Endothelial cell of umbilical vein (primary cell): Measurements from ENCODE around the gene TES. TPM values are rescaled to one million over a fixed set of nuclear protein-coding genes. Genes with fewer than 3 reads are reported as not detected.
A peak's percentile ranks its signal among the peaks of the same experiment; 100 is the strongest.

Source experiments
- BruUV-seq: library from RNA; stranded (reverse); fragments of 400-500 nt; replicated peaks from 2 replicates; lab custom pipeline; 2021; lab: Mats Ljungman, UMichigan
- CTCF ChIA-PET: fragments of 300-600, 350-600 bp; sonication (Branson Sonifier 250); formaldehyde crosslinking; loops from one replicate; lab custom pipeline; 2021; ENCODE audit warnings: antibody characterized with exemption, inconsistent platforms; lab: Charles Lee
- POLR2A ChIA-PET: fragments of 300-600, 350-600 bp; sonication (Branson Sonifier 250); formaldehyde crosslinking; loops from one replicate; lab custom pipeline; 2021; ENCODE audit warnings: antibody characterized with exemption, inconsistent platforms; lab: Charles Lee
- DNase-seq: peaks from one replicate; pipeline ENCODE4 v3.0.0-alpha.2; 2011; ENCODE audit warnings: low read depth, low spot score
- FAIRE-seq: peaks from 2 replicates; lab custom pipeline; 2011; peaks lifted over from hg19 to GRCh38; lab: Jason Lieb, UNC
- H2AFZ ChIP-seq: 2 replicates; pipeline ENCODE4 v1.6.0; 2012; ENCODE audit warnings: low read depth, low read length, control low read depth, inconsistent platforms
- H3K27ac ChIP-seq: 2 replicates; pipeline ENCODE4 v1.5.1; 2011; ENCODE audit warnings: low read depth, mild to moderate bottlenecking, control low read depth, low read length, moderate library complexity; ENCODE audit not compliant: insufficient read depth
- H3K27me3 ChIP-seq, 2 experiments: 2 replicates each; pipeline versions ENCODE4 v1.6.0 to v1.6.1; 2011; ENCODE audit warnings: low read length in 2 of 2, mixed read lengths in 1 of 2; ENCODE audit not compliant: control insufficient read depth in 2 of 2, insufficient read depth in 2 of 2
- H3K36me3 ChIP-seq, 2 experiments: 2 replicates in 1 of 2; 3 replicates in 1 of 2; pipeline ENCODE4 v1.5.1; 2011; ENCODE audit warnings: low read length in 2 of 2, mild to moderate bottlenecking in 1 of 2, moderate library complexity in 1 of 2; ENCODE audit not compliant: control insufficient read depth in 2 of 2, insufficient read depth in 2 of 2; ENCODE audit errors: extremely low read depth in 1 of 2
- H3K4me1 ChIP-seq: 3 replicates; pipeline ENCODE4 v1.5.1; 2011; ENCODE audit warnings: mild to moderate bottlenecking, low read length; ENCODE audit not compliant: control insufficient read depth, insufficient read depth; ENCODE audit errors: extremely low read depth
- H3K4me2 ChIP-seq: 2 replicates; pipeline ENCODE4 v1.6.1; 2011; ENCODE audit warnings: low read length, control low read depth, mixed read lengths; ENCODE audit not compliant: insufficient read depth
- H3K4me3 ChIP-seq, 3 experiments: fragments of 200-600 bp in 1 of 3; sonication (generic), shearing (Covaris generic) in 1 of 3; replicated peaks in 1 of 3; 2 replicates each; pipeline ENCODE4 v1.5.1; 2011 to 2016; ENCODE audit warnings: control low read depth in 3 of 3, low read length in 3 of 3, mild to moderate bottlenecking in 2 of 3, inconsistent platforms in 1 of 3, low read depth in 1 of 3, moderate library complexity in 1 of 3; ENCODE audit not compliant: insufficient read depth in 1 of 3
- H3K79me2 ChIP-seq: 2 replicates; pipeline ENCODE4 v1.6.0; 2012; ENCODE audit warnings: low read length, inconsistent platforms; ENCODE audit not compliant: control insufficient read depth, insufficient read depth
- H3K9ac ChIP-seq: replicated peaks from 2 replicates; pipeline ENCODE3; 2011; ENCODE audit warnings: low read length, control low read depth; ENCODE audit not compliant: insufficient read depth; ENCODE audit errors: extremely low read depth
- H3K9me1 ChIP-seq: replicated peaks from 3 replicates; pipeline ENCODE4 v1.6.0; 2011; ENCODE audit warnings: mild to moderate bottlenecking, low read length; ENCODE audit not compliant: control insufficient read depth, insufficient read depth; ENCODE audit errors: extremely low read depth
- H3K9me3 ChIP-seq: replicated peaks from 2 replicates; pipeline ENCODE4 v1.5.1; 2012; ENCODE audit warnings: low read length, inconsistent platforms; ENCODE audit not compliant: control insufficient read depth, insufficient read depth
- H4K20me1 ChIP-seq: replicated peaks from 2 replicates; pipeline ENCODE3; 2011; ENCODE audit warnings: mild to moderate bottlenecking, low read length; ENCODE audit not compliant: control insufficient read depth, insufficient read depth; ENCODE audit errors: extremely low read depth
- CTCF ChIP-seq, 2 donors: IDR thresholded peaks; 1 replicate in 1 of 2; 2 replicates in 1 of 2; pipeline ENCODE4 v1.5.1; 2011; ENCODE audit warnings: low read length in 2 of 2, mild to moderate bottlenecking in 2 of 2, moderate library complexity in 2 of 2, control low read depth in 1 of 2, inconsistent platforms in 1 of 2, low read depth in 1 of 2; ENCODE audit not compliant: insufficient read depth in 1 of 2; ENCODE audit errors: extremely low read depth in 1 of 2
- EZH2 ChIP-seq: IDR thresholded peaks from 2 replicates; pipeline ENCODE4 v1.6.1; 2012; ENCODE audit warnings: borderline replicate concordance, low read depth, mild to moderate bottlenecking, moderate library complexity, low read length, inconsistent platforms; ENCODE audit not compliant: severe bottlenecking
- FOS ChIP-seq: IDR thresholded peaks from 2 replicates; pipeline ENCODE4 v1.6.1; 2011; ENCODE audit warnings: mild to moderate bottlenecking, low read length, moderate library complexity, borderline replicate concordance; ENCODE audit not compliant: insufficient read depth
- GATA2 ChIP-seq: IDR thresholded peaks from 2 replicates; pipeline ENCODE4 v1.7.0; 2011; ENCODE audit warnings: low read depth, mild to moderate bottlenecking, moderate library complexity, mixed read lengths, low read length; ENCODE audit not compliant: insufficient read length, insufficient read depth
- JUN ChIP-seq: IDR thresholded peaks from 2 replicates; pipeline ENCODE4 v1.6.1; 2011; ENCODE audit warnings: borderline replicate concordance, low read depth; ENCODE audit not compliant: insufficient read length, insufficient read depth
- MAX ChIP-seq: IDR thresholded peaks from 2 replicates; pipeline ENCODE4 v1.6.1; 2011; ENCODE audit not compliant: insufficient read depth, insufficient read length
- MYC ChIP-seq: IDR thresholded peaks from one replicate; pipeline ENCODE4 v1.6.1; 2011; ENCODE audit warnings: mild to moderate bottlenecking, low read depth, low read length
- POLR2A ChIP-seq: IDR thresholded peaks from 2 replicates; pipeline ENCODE4 v1.6.1; 2012; ENCODE audit warnings: low read depth, mild to moderate bottlenecking, control low read depth, low read length
- POLR2AphosphoS5 ChIP-seq: IDR thresholded peaks from 2 replicates; pipeline ENCODE4 v1.6.1; 2012; ENCODE audit warnings: low read depth, mild to moderate bottlenecking, control low read depth, low read length, moderate library complexity; ENCODE audit not compliant: insufficient read depth
- dilution Hi-C: fragments of 300-500 bp; cut with MboI; formaldehyde crosslinking; loops from one replicate; pipeline ENCODE4 v1.15.0; 2019; ENCODE audit warnings: low sequenced_read_pairs; ENCODE audit not compliant: extremely low pct_ligation_motif_present
- intact Hi-C: fragments of 100-400 bp; cut with micrococcal nuclease; formaldehyde crosslinking; loops from one replicate; pipeline ENCODE4 v1.10.0; 2022
- polyA plus RNA-seq, 4 experiments: library from polyadenylated mRNA; depleted of rRNA in 3 of 4; stranded (reverse) in 3 of 4; unstranded in 1 of 4; fragments of >200 nt; gene quantifications; 2 replicates each; pipeline versions ENCODE4 v1.2.1 to v1.2.3, GENCODE V29; 2011 to 2012; ENCODE audit warnings: missing spikeins in 1 of 4
- total RNA-seq: library from RNA; stranded (reverse); gene quantifications from 2 replicates; pipeline ENCODE4 v1.2.3, GENCODE V29; 2021

Gene TES
- total and polyA plus RNA-seq, 2 donors (not counting 3 experiments of a cell fraction or from before 2014, with no cell fraction given) = 35.3 to 50.5 TPM

- dilution Hi-C loops (no loop called here), intact Hi-C loops (no loop called here)
- no TSS peak for BruUV-seq
- Histone ChIP-seq H3K4me3 (no peak overlapping the region), H3K79me2 (no peaks in the 10 kb centered on the region), H3K27me3 (no peaks in the 10 kb centered on the region), H2AFZ (no peak overlapping the region), H3K9me1 (no peaks in the 10 kb centered on the region), H4K20me1 (no peaks in the 10 kb centered on the region), H3K36me3 (no peaks in the 10 kb centered on the region), H3K4me1 (no peaks in the 10 kb centered on the region), H3K4me2 (no peak overlapping the region), H3K9ac (no peak overlapping the region), H3K9me3 (no peaks in the 10 kb centered on the region), H3K27ac (no peak overlapping the region)
- DNase-seq (peak; percentile 8), FAIRE-seq (no peak)
- ChIA-PET CTCF (interaction anchor here (0.8 to 3.4 kb wide), 3 partner anchors 15 to 394 kb away, joined by 3 to 17 read pairs (median 3); no protein-coding TSS in a partner anchor), POLR2A (no interaction called here)
- TF ChIP-seq FOS = peak; percentile 43
- no peak for TF ChIP-seq MAX
- peak; percentile 28 for TF ChIP-seq JUN
Observed at GRCh38 chr7:116195451-116195850, 14.9 kb upstream of the TES start.

DNA sequence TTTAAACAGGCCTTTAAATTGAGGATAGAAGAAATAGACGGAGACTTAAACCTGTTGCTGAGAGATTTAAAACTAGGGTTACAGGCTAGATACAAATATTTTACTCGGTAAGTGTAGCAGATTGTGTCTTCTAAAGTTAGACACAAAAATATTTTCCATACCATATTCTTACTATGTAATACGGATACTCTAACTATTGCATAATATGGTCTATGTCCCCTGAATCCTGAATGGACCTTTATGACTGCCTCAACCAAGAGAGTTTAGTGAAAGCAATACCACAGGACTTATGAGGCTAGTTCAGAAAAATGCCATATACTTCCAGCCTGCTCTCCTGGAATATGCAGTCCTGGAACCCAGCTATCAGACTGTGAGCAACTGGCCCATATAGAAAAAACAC, 13.4 kb upstream of the TES start:
- POLR2A ChIA-PET = no interaction called here

More for the DNA sequence above, 13.4 kb upstream of the TES start:
- intact Hi-C loops = no loop called here
- no peak for FAIRE-seq
- no peak overlapping the region for H3K9ac ChIP-seq
- DNase-seq = no peak
- no peaks in the 10 kb centered on the region for H3K4me1 ChIP-seq
- no peaks in the 10 kb centered on the region for H3K36me3 ChIP-seq
- BruUV-seq = no TSS peak
- no peak overlapping the region for H3K4me2 ChIP-seq
- no peaks in the 10 kb centered on the region for H3K27me3 ChIP-seq
- dilution Hi-C loops = no loop called here
- no peaks in the 10 kb centered on the region for H3K9me1 ChIP-seq
- no peak for TF ChIP-seq MYC
- no peak for TF ChIP-seq FOS
- TF ChIP-seq POLR2AphosphoS5 = no peak
- TF ChIP-seq CTCF (IDR thresholded peaks at IDR 0.05; ENCODE audit: extremely low read depth in 1 of 2, insufficient read depth in 1 of 2, low read depth in 1 of 2, low read length in 2 of 2) = no peak
- TF ChIP-seq POLR2A = no peak
- no peak for TF ChIP-seq EZH2
- no peak for TF ChIP-seq JUN
- TF ChIP-seq MAX = no peak
- no peak for TF ChIP-seq GATA2
- no peak overlapping the region for H2AFZ ChIP-seq
- no peak overlapping the region for H3K27ac ChIP-seq
- H3K79me2 ChIP-seq = no peaks in the 10 kb centered on the region
- no peaks in the 10 kb centered on the region for H4K20me1 ChIP-seq
- no peak overlapping the region for H3K4me3 ChIP-seq
- no peaks in the 10 kb centered on the region for H3K9me3 ChIP-seq
- CTCF ChIA-PET = interaction anchor here (1.0 to 2.5 kb wide), 4 partner anchors 8 to 39 kb away, joined by 3 to 11 read pairs (median 4); partner anchors contain the start of gene TES
